Measurements from ENCODE around the gene HOXC6.

HOXC6 gene

DNA sequence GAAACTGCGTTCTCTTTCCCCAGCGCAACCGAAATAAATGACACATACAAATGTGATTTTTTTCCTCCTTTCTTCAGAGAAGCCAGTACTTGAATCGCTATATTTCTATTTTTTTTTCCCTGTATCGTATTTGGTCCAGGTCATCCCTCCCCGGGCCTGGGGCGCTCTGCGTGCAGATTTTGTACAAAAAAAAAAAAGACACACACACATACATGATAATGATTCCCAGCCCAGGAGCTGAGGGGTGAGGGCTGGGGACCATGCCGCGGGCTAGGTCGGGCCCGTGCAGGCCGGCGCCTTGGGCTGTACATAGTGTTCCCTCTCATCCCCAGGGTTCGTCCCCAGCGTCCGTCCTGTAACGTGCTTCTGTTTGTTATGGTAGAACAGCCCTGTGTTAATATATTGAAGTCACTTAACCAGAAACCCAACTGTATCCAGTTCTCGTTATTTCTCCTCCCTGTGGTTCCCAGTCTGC lies 25.3 kb upstream of the HOXC6 start:
- DNase-seq = no peak

DNA sequence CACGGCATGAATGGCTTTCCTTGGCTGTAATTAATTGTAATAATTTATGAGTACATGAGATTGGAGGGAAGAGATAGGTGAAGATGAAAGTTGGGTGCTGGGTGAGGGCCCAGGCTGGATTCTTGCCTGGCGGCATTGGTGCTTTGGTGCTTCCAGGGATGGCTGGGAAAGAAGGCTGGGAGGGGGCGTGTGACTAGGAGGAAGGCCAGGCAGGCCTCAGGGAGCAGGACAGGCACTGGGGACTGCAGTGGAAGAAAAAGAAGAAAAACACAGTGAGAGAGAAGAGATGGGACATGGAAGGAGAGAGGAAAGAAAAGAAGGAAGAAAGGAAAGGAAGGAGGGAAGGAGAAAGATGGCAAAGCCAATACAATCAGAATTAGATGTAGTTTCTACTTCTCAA lies 24.6 kb upstream of the HOXC6 start:
- no peak for DNase-seq

DNA sequence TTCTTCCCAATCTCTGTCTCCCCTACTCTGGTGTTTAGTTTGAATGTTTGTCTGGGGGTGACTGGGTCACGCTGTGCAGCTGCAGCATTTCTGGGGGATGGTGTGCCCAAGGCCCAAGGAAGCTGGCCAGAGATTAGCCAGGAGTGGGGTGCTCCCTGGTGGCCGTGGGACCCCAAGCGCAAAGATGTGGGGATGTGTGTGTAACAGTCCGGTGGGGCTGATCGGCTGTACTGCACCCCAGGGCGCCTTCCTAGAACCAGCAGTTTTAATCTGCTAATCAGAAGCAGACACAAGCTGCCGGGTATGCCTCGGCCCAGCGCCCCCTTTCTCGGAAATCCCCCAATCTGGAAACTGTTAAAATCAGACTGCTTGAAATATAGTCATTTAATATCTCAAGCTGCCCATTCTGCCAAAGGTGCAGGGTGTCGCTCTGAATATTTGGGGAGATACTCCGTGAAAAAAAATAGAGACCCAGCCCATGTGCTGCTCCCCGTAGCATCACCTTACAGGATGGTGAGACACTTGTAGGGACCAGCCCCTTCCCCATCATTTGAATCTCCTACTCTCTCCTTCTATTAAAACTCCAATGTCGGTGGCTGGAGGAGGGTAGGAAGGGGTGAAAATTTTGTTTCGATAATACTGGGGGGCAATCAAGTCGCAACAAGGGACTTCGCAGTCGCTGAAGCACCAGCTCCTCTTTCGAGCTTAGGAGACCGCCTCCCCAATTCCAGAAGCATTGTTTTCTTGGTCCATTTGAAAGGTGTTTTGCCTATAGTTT lies 24.0 kb upstream of the HOXC6 start:
- no peak for DNase-seq

DNA sequence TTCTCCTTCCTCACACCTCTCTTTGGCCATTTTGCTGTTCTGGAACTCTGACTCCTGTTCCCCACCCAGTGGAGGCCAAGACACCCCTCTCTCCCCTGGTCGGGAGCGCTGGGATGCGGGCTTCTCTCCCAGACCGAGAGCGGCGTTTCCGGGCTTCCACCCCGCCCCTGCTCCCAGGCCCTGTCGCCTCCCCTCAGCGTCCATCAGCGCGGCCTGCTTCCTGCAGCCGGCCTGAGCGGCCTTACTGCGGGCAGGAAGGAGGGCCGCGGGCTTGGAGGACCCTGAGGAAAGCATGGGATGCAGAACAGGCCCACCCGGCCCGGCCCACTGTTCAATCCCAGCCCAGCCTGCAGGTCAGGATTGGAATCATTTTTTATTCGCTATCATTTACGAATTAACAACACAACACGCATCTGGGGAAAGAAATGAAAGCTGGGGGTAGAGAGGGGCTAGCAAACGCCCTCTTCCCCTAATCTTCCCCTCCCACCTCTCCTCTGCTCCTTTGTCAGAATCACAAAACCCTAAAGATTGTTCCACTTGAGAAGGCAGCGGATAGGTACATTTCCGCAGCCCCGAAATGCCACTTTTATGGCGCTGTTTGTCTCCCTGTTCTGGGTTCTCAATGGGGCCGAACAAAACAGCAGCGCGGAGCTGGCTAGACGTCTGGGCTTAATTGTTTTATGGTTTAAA lies 23.3 kb upstream of the HOXC6 start:
- DNase-seq = no peak

DNA sequence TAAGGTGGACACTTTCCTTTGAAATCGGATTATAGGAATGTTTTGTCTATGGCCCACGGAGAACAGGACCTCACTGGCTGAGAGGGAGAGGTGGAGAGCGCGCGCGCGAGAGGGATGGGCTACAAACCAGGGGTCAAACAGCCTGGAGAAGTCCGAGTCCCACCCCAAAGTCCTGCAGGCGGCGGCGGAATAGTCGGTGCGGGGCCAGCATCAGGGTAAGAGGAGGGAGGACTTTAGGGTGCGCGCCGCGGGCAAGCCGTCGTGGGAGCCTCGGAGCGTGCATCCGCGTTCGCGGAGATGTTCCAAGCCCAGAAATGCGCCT lies 22.7 kb upstream of the HOXC6 start:
- no peak for DNase-seq

DNA sequence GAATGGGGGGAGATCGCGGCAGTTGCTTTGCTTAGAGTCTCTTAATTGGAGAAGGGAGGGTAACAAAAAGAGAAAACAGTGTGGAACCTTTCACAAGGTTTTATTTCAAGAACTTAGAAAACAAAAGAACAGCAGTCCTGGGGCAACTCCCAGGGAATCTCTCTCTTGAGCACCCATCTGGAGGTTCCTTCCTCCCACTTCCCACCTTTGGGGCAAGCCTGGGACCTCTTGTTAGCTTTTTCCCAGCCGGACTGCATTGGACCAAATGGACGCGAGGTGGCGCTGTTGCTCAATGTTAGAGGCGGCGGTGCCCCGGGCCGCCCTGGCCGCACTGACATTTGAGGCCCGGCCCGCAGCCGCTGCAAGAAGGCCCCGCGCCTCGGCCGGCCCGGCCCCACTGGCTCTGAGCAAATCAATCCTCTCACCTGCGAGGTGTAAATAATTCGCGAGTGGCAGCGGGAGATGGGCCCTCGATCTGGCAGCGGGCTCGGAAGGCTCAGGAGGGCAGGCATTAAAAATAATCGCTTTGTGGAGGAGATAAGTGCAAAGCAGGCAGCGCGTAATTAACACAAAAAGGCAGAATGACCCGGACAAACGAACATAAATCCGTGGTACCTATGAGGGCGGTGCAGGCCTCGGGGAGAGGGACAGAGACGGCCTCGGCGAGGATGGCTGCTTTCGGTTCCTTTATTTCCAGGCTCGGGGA lies 22.2 kb upstream of the HOXC6 start:
- DNase-seq = no peak

DNA sequence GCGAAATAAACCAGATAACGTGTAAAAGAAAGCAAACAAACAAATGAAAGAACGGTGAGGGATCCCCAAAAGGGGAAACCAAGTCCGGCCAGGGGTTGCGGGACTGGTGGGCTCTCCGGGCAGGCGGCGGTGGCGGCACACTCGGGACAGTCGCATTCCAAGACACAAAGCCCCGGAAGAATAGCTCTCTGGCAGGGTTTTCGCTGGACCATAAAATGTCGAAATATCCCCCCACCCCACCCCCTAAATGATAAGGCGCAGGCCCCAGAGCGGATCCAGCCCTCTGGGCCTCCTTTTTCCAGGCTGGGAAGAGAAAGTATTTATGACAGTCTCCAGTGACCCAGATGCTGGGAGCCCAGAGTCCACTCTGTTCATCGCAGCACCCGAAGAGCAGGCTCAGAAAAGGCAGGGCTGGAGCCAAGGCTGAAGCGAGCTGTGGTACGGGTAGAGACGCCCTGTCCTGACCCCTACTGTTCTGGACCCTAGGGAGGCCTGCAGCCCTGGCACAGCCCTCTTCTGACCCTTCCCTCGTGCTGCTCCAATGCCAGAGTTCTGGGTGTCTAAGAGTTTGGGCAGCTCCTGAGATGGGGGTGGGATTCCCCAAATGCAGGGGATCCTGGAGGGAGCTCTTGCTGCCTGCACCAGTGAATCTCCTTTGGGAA lies 21.6 kb upstream of the HOXC6 start:
- DNase-seq = no peak

DNA sequence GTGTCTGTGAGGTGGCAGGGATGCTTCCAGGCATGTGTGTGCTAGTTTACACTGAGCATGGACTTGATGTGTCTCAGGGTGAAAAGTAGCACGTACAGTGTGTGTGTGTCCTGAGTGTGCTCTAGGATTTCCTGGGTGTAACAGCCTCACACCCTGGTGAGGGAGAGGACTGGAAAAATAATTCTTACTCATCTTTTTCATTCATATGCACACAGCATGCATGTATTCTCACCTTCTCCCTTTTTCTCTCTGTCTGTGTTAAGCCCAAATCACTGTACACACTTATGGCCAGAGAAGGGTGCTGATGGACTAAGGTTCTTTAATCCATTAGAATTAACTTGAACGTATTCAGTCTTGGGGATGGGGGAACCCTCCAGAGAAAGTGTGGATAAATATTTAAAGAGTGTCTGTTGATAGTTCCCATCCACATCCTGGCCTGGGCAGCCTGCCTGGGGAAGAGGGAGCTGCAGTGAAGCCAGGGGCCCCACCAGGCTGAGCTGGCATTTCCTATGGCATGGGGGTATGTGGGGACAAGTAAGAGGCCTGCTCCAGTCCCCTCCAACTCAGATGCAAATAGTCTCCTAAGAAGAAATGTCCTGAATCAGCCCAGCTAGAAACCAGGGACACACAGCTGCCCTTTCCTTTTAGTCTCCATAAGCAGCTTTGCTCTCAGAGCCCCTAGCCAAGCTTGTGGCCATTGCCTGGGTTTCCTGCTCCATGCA lies 20.5 kb upstream of the HOXC6 start:
- DNase-seq = no peak

DNA sequence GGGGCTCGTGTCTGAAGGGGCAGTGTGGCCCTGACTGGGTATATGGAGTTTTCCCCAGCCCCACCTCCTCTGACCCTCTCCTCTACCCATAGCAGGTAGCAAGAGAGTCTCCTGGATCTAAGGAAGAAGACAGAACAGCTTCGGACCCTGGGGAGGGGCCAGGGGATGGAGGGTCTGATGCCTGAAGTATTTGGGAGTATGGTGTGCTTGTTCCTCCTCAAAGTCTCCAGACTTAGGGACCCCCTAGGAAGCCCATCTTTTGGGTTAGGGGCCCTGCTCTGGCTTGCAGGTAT lies 20.0 kb upstream of the HOXC6 start:
- DNase-seq = no peak

DNA sequence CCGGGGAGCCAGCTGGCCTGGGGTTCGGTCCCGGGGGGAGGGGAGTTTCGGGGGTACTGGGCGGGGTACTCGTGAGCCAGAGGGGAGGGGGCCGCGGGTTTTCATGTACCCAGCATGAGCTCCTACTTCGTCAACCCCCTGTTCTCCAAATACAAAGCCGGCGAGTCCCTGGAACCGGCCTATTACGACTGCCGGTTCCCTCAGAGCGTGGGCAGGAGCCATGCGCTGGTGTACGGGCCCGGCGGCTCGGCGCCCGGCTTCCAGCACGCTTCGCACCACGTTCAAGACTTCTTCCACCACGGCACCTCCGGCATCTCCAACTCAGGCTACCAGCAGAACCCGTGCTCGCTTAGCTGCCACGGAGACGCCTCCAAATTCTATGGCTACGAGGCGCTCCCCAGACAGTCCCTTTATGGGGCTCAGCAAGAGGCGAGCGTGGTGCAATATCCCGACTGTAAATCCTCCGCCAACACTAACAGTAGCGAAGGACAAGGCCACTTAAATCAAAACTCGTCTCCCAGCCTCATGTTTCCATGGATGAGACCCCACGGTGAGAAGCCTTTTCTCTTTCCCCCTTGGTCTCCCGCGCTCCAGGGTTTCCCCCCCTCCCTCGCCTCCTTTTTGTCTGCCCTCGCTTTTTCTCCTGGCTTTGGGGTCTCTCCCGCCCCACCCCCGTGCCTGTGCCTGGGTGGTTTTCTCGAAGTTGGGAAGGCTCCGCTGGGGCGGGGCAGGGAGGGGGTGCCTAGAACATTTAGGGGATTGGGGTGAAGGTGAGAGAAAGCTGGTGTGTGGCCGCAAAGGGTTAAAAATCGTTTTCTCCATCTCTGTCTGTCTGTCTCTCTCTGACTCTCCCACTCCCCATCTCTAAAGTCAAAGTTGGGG lies 18.8 kb upstream of the HOXC6 start:
- no peak for DNase-seq

DNA sequence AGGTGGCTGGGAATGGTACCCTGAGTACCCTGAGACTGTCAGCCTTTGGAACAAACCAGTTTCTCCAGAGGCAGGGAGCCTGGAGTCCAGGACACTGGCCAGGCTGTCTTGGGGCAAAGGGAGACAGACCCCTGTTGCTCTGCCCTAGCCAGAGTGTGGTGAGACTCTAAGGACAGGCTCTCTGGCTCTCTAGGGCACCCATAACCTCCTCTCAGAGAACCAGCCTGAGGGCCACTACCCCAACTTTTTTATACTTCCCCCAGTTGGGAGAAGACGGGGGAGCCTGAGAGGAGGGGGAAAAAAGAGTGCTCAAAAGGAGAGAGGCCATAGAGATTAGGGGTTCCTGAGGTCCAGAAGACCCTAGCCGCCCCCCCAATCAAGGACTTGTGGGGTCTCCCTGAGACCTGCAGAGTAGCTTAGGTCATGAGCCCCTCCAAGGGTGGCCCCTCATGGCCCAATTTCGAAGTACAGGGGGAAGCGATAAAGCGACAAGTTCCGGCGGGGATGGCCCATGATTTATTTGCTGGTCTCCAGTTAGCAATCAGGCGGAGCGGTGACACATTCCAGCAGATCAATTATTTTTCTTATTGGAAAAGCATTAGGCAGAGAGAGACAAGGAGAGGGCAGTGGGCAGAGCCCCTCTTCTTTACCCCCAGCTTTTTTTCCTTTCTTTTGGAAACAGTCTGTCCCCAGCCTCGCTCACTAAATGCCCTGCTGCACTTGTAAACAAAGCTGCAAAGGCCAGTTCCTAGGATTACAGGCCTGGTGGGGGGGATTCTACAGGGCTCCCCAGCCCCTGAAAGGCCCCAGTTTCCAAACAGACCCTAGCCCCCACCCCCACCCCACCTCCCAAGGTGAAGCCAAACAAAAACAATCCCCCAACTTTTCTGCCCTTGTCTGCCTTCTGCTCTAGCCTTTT lies 17.9 kb upstream of the HOXC6 start:
- no peak for DNase-seq

DNA sequence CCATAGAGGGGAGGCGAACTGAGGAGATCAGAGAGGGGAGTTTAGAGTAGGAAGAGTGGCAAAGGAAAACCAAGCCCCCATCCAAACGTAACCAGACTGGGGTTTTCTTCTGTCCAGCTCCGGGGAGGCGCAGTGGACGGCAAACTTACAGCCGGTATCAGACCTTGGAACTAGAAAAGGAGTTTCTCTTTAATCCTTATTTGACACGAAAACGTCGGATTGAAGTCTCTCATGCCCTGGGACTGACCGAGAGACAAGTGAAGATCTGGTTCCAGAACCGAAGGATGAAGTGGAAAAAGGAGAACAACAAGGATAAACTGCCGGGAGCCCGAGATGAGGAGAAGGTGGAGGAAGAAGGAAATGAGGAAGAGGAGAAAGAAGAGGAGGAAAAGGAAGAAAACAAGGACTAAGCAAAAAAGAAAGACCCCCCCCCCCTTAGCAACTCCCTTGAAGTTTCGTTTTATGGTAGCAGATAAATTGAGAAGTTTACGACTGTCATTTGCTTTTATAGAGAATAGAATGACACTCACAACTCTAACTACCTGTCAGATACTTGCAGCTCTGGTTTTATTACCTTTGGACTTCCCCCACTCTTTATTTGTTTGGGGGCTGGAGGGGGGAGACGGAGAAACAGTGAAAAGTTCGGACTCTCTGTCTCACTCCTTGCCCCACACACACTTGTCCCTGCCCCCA lies 17.1 kb upstream of the HOXC6 start:
- DNase-seq = no peak

DNA sequence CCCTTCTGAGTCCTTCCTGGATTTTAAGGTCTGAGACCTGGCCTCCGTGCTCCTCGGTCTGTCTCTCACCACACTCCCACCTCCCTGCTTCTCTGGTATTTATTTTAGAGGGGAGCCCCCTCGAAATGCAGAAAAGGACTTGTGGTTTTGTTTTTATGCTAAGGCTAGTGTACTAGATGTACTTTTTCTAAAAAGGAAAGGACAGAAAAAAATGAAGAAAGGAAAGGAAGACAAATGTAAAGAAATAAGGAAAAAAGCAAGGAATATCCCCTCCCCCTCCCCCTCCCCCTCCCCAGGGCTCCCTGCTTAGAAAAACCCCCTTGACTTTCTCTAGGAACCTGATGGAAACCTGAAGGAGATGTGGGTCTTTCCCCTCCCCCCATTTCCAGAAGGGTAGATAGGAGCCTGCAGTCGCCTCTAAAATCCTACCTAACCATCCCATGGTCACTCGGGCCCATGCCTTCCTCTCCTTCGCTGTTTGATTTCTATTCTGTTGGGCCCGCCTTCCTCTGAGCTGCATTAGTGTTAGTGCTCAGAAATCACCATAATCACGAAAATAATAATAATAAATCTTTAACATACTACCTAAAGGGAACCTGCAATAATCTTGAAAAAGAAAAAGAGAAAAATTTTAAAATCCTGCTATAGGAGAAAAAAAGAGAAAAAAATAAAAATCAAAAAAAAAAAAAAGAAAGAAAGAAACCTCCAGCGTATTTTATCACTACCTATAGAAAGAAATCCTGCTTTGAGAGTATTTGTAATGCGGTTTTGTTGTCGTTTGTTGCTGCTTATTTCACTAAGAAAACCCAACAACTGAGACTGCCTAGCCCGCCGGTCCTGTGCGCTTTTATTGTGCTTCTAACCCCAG lies 16.3 kb upstream of the HOXC6 start:
- no peak for DNase-seq

DNA sequence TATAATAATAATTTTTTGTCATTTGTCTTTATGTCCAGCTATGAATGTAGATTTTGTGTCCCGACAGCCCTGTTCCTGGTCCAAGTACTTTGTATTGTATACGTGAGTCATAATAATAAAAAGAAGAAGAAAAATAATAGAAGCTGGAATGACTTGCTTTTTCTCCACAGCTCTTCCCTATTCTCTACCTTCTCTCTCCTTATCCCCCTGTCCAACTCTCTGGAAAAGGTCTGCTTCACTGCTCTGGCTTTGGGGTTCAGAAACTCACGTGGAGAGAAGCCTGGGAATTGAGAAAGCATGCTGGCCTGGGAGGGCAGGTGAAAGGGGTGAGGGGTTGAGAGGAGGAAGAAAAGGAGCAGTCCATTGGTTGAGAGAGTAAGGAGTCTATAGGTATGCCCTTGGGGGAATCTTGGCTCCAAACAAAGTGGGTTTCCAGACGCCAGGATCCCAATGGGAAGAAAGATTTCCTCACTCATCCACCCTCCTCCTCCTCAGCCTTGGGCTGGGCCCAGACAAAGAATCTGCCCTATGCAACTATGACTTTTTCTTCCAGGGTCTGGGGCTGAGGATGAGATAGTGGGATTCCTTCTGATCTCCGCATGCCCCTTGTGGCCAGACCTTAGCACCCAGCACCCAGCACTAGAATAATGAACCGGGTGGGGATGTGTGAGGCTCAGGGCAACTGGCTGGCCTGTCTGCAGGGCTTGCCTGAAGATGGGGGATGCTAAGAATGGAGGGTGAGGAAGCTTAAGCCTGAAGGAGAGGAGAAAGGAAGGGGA lies 15.4 kb upstream of the HOXC6 start:
- no peak for DNase-seq

DNA sequence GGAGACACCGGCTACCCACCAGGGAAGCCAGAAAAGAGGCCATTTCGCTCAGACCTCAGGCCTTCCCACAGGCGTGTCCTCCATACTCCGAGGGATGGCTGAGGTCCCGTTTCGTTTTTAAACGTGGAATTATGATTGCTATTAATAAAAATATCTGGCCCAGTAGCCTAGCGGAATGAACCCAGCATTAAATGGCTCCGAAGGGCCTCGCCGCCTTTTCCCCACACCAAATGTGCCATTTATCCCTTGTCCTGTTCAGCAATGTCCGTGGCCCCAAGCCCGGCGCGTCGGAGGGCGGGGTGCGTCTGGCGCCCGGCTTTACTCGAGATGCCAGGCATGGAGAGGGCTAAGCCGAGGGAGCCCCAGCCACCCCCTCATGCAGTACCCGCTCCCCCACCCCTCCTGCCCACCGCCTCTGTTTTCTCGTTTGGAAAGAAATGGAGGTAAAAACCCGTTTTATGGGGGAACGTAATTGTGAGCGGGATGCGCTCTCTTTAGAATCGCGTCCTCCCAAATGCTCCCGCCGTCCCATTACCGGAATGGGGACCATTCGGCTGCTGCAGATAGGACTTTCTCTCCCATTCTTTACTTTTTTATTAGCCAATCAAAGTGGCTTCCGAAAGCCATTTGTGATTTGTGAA lies 13.7 kb upstream of the HOXC6 start:
- no peak for DNase-seq

DNA sequence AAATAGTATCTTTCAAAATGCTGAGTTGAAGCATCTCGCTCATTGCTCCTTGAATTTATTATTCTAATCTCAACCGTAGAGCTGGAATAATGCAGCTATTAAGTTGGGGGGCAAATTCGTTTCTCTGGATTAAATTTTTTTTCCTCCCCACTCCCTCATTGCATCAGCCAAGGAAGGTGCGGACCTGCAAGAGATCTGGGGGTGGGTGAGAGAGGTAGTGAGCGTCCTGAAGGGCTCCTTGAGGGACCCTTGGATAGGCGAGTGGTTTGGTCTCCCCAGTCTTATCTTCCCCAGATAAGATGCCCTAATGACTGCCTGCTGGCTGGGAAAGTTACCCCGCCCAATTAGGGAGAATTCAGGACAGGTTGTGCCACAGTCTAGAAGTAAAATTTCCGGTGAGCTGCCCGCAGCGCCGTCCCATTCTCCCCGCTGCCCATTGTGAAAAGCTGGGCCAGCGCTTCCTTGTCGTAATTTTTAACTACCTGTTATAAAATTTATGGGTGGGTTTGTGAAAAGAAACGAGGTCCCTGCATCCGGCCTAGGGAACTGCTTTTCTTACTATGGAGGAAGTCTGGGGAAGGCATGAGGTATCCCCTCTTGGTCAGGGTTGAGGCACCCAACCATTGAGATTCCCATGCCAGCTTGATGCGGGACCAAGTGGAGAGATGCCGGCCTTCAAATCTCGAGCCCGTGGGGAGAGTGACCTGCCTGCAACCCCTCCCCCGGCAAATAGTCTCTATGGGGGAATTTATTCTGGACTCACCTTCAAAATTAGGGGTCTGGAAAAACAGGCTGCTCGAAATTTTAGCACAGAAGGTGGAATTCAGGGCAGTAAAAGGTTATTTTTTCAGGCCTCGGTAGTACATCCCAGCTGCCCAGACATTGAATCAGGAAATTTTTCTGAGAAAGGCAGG lies 13.0 kb upstream of the HOXC6 start:
- no peak for DNase-seq

DNA sequence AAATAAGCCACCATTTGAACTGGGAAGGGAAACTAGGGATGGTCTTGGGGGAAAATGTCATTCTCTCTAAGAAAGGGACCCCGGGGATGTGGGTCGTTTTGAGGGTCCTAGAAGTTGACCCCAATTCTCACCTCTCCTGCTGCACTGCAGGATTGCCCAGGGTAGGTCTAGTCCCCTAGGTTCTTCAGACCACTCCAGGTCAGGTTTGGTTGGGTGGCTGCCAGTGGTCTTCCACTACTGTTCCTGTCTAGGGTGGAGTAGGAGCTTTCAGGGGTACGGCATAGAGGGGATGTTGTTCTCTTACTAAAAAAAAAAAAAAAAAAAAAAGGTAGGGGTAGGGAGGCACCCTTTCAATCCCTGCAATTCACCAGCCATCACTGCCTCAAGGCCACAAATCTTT lies 12.2 kb upstream of the HOXC6 start:
- no peak for DNase-seq

Measured in NCI-H1417 treated with DMSO at 0.1 percent for 48 hours (cell line).